Glutamatergic neuron (in vitro differentiated cells): ENCODE measurements around the gene GPR63. TPM values are rescaled to one million over a fixed set of nuclear protein-coding genes. Genes with fewer than 3 reads are reported as not detected.

Source experiments
- DNase-seq: peaks from one replicate; pipeline ENCODE4 v3.0.0; 2022
- H3K27ac Mint-ChIP-seq: one replicate; pipeline ENCODE4 v1.8.0; 2020; ENCODE audit warnings: mild to moderate bottlenecking, mixed read lengths, inconsistent platforms; ENCODE audit not compliant: unreplicated experiment
- H3K27me3 Mint-ChIP-seq: one replicate; pipeline ENCODE4 v1.8.0; 2020; ENCODE audit warnings: mild to moderate bottlenecking, moderate library complexity, mixed read lengths, inconsistent platforms; ENCODE audit not compliant: unreplicated experiment
- H3K36me3 Mint-ChIP-seq: one replicate; pipeline ENCODE4 v1.8.0; 2020; ENCODE audit warnings: mild to moderate bottlenecking, mixed read lengths, inconsistent platforms; ENCODE audit not compliant: unreplicated experiment
- H3K4me1 Mint-ChIP-seq: one replicate; pipeline ENCODE4 v1.8.0; 2020; ENCODE audit warnings: mild to moderate bottlenecking, low read depth, mixed read lengths, inconsistent platforms; ENCODE audit not compliant: unreplicated experiment
- H3K4me3 Mint-ChIP-seq: one replicate; pipeline ENCODE4 v1.8.0; 2020; ENCODE audit warnings: mild to moderate bottlenecking, mixed read lengths, inconsistent platforms; ENCODE audit not compliant: unreplicated experiment
- H3K9me3 Mint-ChIP-seq: one replicate; pipeline ENCODE4 v1.8.0; 2020; ENCODE audit warnings: mild to moderate bottlenecking, moderate library complexity, mixed read lengths, inconsistent platforms; ENCODE audit not compliant: unreplicated experiment
- CTCF ChIP-seq: fragments of 200-600 bp; sonication (generic); IDR thresholded peaks from one replicate; pipeline ENCODE4 v1.5.0; 2021; ENCODE audit not compliant: partially characterized antibody, unreplicated experiment
- total RNA-seq: library from RNA; stranded (reverse); fragmentation: NEBNext Ultra II Directional; extraction: Animal tissue kit (Norgen Biotek cat#: 25700); gene quantifications from one replicate; pipeline ENCODE4 v1.2.1, GENCODE V29; 2021; ENCODE audit not compliant: unreplicated experiment

GPR63 gene
- total RNA-seq, 1 donor from 2014 or later = 6.6 TPM

- no peaks in the 10 kb centered on the region for H3K9me3 Mint-ChIP-seq
- H3K4me1 Mint-ChIP-seq = no peaks in the 10 kb centered on the region
- no peak for TF ChIP-seq CTCF
- H3K36me3 Mint-ChIP-seq = peaks cover 22% of the 10 kb centered on the region
- H3K27ac Mint-ChIP-seq = no peak overlapping the region
- peaks cover 2% of the 10 kb centered on the region for H3K27me3 Mint-ChIP-seq
- H3K4me3 Mint-ChIP-seq = no peak overlapping the region
- DNase-seq = no peak
Measured at GRCh38 chr6:96844530-96844929, 7.3 kb upstream of the GPR63 start.

DNA sequence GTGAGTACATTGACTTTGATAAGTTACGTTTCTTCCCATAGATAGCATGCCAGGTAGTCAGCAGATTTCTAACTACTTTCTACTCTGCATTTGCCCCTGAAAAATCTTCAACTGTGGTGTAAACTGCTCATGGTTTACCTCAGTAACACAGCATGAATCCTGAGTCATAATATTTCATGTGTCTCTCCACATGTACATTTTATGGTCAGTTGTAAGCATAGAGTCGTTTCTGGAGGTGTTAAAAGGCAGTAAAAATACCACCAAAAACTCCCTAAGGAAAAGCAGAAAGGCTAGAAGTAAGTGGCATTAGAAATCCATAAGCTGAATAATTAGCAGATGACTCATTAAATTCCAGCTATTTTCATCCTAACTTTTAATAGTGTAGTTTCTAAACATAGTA lies 4.1 kb upstream of the GPR63 start:
- TF ChIP-seq CTCF = no peak
- Mint-ChIP-seq H3K27me3 (peaks cover 2% of the 10 kb centered on the region), H3K27ac (no peak overlapping the region), H3K9me3 (peaks cover 7% of the 10 kb centered on the region), H3K4me1 (no peaks in the 10 kb centered on the region), H3K4me3 (no peak overlapping the region), H3K36me3 (peaks cover 14% of the 10 kb centered on the region)
- DNase-seq = no peak

DNA sequence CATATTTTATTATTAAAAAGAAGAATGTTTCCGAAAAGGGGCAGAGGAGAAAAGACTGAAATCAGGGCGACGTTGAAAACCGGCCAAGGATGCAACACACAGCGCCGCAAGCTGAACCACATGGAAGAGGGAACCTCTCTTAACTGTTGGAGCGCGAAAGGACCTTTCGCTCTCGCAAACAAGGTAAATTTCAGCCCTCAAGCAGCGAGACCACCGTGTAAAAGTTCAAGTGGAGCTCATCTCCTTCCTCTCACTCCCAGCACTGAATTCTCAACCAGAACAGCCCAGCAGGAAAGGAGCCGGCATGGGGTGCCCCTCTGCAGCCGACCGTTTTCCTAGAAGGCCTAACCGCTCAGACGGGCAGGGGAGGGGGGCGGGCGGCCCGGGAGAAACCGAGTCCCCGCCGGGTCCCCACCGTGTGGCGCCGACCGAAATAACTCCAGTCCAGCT lies 621 bp downstream of the GPR63 start:
- Mint-ChIP-seq H3K4me1 (peaks cover 4% of the 10 kb centered on the region), H3K9me3 (peaks cover 7% of the 10 kb centered on the region), H3K36me3 (no peaks in the 10 kb centered on the region), H3K27me3 (peaks cover 2% of the 10 kb centered on the region), H3K27ac (peak overlapping the region; percentile 89), H3K4me3 (peak overlapping the region; percentile 98)
- DNase-seq = peak; percentile 45
- TF ChIP-seq CTCF = no peak

DNA sequence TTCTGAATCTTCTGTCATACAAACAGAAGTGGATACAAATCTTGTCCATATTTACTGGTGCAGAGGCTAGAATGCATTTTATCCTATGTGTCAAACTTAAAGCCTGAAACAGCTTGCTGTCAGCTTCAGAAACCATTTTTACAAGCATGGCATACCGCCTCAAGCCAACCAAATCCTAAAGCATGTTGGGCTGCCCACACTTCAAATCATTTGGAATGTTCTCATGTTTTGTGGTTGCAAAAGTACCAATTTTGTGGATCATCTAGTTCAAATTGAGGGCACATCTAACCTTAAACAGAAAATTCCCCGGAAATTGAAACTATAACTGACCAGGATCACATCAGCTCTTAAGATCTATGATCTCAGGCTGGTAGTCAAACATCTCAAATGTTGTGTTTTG lies 3.2 kb downstream of the GPR63 start:
- no peak overlapping the region for H3K27ac Mint-ChIP-seq
- peaks cover 2% of the 10 kb centered on the region for H3K27me3 Mint-ChIP-seq

GRCh38 chr6:96832780-96833179 lies 4.5 kb downstream of the GPR63 start:
- Mint-ChIP-seq H3K27me3 (peaks cover 2% of the 10 kb centered on the region), H3K9me3 (peaks cover 3% of the 10 kb centered on the region), H3K27ac (no peak overlapping the region), H3K36me3 (no peaks in the 10 kb centered on the region), H3K4me3 (no peak overlapping the region), H3K4me1 (peaks cover 4% of the 10 kb centered on the region)
- no peak for DNase-seq
- no peak for TF ChIP-seq CTCF

More for the DNA sequence above, 3.2 kb downstream of the GPR63 start:
- H3K4me1 Mint-ChIP-seq = peaks cover 4% of the 10 kb centered on the region
- no peak for DNase-seq
- H3K4me3 Mint-ChIP-seq = no peak overlapping the region
- TF ChIP-seq CTCF = no peak
- peaks cover 7% of the 10 kb centered on the region for H3K9me3 Mint-ChIP-seq
- H3K36me3 Mint-ChIP-seq = no peaks in the 10 kb centered on the region
